A549 treated with dexamethasone at 1 μM for 4 hours (cell line): ENCODE results near the gene ARMS2. TPM values are rescaled to one million over a fixed set of nuclear protein-coding genes. Genes with fewer than 3 reads are reported as not detected.

ENCODE experiments used
- total RNA-seq: library from RNA; stranded (reverse); fragments of 200-300 nt; extraction: Qiagen RNA extraction; gene quantifications from 5 replicates; pipeline ENCODE4 v1.2.3, GENCODE V29; 2022

The ARMS2 gene, protein sequence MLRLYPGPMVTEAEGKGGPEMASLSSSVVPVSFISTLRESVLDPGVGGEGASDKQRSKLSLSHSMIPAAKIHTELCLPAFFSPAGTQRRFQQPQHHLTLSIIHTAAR
- total RNA-seq, result 0.11 TPM in 1 of 5 replicates, not detected in the others

GRCh38 chr10:122454603-122455080 is at the start of gene ARMS2:
Gene ARMS2, plus strand, starts transcription at chr10:122454653. Its CDS starts 75 bp downstream, at chr10:122454728.

GRCh38 chr10:122461367-122461728 is 6.9 kb downstream of the ARMS2 start, which contains the start of gene HTRA1:
Gene HTRA1, plus strand, starts transcription at chr10:122461553. Its CDS starts 100 bp downstream, at chr10:122461653.

Other genes starting within 250 kb of the ARMS2 start
- gene BTBD16, start 183.4 kb upstream of the ARMS2 start, total RNA-seq, result 0.43 to 0.81 TPM (median 0.70 TPM) in 5 replicates
- 18.2 to 28.3 TPM (median 23.9 TPM) in 5 replicates for gene PLEKHA1, start 79.9 kb upstream of the ARMS2 start, total RNA-seq
- 50.2 to 65.4 TPM (median 53.2 TPM) in 5 replicates for gene HTRA1, start 6.9 kb downstream of the ARMS2 start, total RNA-seq
- gene DMBT1, start 106.1 kb downstream of the ARMS2 start, total RNA-seq, result 0.24 to 0.33 TPM (median 0.29 TPM) in 5 replicates
- gene C10orf120, start 245.2 kb downstream of the ARMS2 start, total RNA-seq, result not detected in 5 replicates